Vagina (tissue), 2 donors: Measurements from ENCODE around the gene ACACA.

Experiments
- CTCF ChIP-seq, 3 experiments: fragments of 450-650 bp in 2 of 3; fragments of 200-600 bp in 1 of 3; sonication (generic) in 1 of 3; IDR thresholded peaks; one replicate each; pipeline ENCODE4 v1.5.1; 2017 to 2019; ENCODE audit warnings: antibody characterized with exemption in 3 of 3, mild to moderate bottlenecking in 2 of 3, moderate library complexity in 2 of 3
- POLR2A ChIP-seq, 2 donors: fragments of 450-650 bp; IDR thresholded peaks; one replicate each; pipeline ENCODE4 v1.6.1; 2017; ENCODE audit warnings: antibody characterized with exemption in 2 of 2, mild to moderate bottlenecking in 2 of 2, moderate library complexity in 2 of 2

GRCh38 chr17:37188157-37188556, 218.5 kb downstream of the ACACA start:
- TF ChIP-seq CTCF (IDR thresholded peaks at IDR 0.05), result no peak
- TF ChIP-seq POLR2A (IDR thresholded peaks at IDR 0.05), result no peak
